ENCODE data around the gene SPR. TPM values are rescaled to one million over a fixed set of nuclear protein-coding genes. Genes with fewer than 3 reads are reported as not detected.

The SPR gene
- total and polyA plus RNA-seq, 9 of the 15 experiments (the other 6 are each of a cell fraction or from before 2014, with no cell fraction given) = 7.7 to 38.3 (median 26.3) TPM

DNA sequence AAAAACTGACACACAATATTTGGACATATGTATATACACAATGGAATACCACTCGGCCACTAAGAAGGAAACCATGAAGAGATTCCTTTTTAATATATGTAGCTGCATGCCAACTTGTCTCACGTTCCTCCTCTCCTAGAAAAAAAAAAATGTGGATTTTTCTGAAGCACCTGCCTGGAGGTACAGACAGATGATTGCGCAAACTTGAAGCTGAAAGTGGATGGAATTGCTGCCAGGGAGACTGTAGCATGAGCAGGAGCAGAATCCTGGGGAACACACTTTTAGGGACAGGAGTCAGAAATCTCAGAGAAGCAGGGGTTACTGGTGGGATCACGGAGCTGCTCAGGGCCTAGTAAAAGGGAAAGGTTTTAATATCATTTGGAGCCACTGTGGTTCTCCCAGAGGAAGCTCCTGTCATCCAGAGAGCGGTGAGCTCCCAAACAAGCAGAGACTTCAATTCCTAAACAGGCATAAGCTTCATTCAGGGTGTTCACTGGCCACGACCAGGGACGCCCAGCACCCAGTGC lies 640 bp upstream of the SPR start:
- no peak for FAIRE-seq
- Histone ChIP-seq H3K4me1 (replicated peaks in 1 of 2; ENCODE audit: control insufficient read depth in 2 of 2, insufficient read depth in 2 of 2, low read length in 2 of 2) (peaks cover 9 to 15% of the 10 kb centered on the region in 2 experiments; a peak in 4 of 5 replicates), H2AFZ (ENCODE audit: low read depth, low read length) (peak overlapping the region; percentile 98), H3K79me2 (ENCODE audit: control insufficient read depth, insufficient read depth, low read length) (peaks cover 5% of the 10 kb centered on the region; the same call in 2 of the 3 replicates), H3K9me1 (ENCODE audit: control insufficient read depth, insufficient read depth, low read length) (no peaks in the 10 kb centered on the region), H4K20me1 (replicated peaks; ENCODE audit: control insufficient read depth, insufficient read depth, low read length) (peaks cover 12% of the 10 kb centered on the region; the same call in 1 of the 2 replicates), H3K9ac (ENCODE audit: insufficient read depth in 1 of 2, low read depth in 2 of 2, low read length in 2 of 2) (peak overlapping the region; percentile 74 to 92), H3K27me3 (ENCODE audit: control insufficient read depth in 2 of 2, insufficient read depth in 2 of 2, low read length in 2 of 2) (0 out of 5 replicates have a peak, but pooled peaks cover 3 to 5% of the 10 kb centered on the region in 2 experiments), H3K36me3 (ENCODE audit: control insufficient read depth, insufficient read depth, low read length) (peaks cover 17% of the 10 kb centered on the region; the same call in 2 of the 3 replicates), H3K9me3 (replicated peaks; ENCODE audit: control insufficient read depth, insufficient read depth, low read depth, low read length) (no peaks in the 10 kb centered on the region), H3K4me2 (ENCODE audit: insufficient read depth, low read length) (peak overlapping the region; percentile 87), H3K27ac (ENCODE audit: extremely low read depth, low read depth, low read length) (no peak overlapping the region), H3K4me3 (peak overlapping the region; percentile 85)
- ChIA-PET POLR2A (interaction anchor here (0.7 to 1.7 kb wide), 5 partner anchors 10 to 291 kb away, joined by 3 to 6 read pairs (median 3); no protein-coding TSS in a partner anchor), CTCF (ENCODE audit: low intra/inter-chr PET ratio) (interaction anchor here (2.6 kb wide), 1 partner anchor 116 kb away, joined by 10 read pairs; no protein-coding TSS in a partner anchor)
- no peak for DNase-seq (ENCODE audit: extremely low read depth in 1 of 4, low spot score in 3 of 4)
- no TSS peak for BruUV-seq (replicated peaks)
- in situ Hi-C loops (cut with MboI) (no loop called here), intact Hi-C loops (cut with micrococcal nuclease) (loop anchor here (1.0 kb wide), 1 partner anchor 115 kb away; no protein-coding TSS in a partner anchor)
- no peak for ATAC-seq
- WGBS (ENCODE audit: insufficient coverage, low coverage, missing lambda C conversion rate) = 30% methylated on average over 7 of the region's 7 CpGs
- TF ChIP-seq, protein P1, sequence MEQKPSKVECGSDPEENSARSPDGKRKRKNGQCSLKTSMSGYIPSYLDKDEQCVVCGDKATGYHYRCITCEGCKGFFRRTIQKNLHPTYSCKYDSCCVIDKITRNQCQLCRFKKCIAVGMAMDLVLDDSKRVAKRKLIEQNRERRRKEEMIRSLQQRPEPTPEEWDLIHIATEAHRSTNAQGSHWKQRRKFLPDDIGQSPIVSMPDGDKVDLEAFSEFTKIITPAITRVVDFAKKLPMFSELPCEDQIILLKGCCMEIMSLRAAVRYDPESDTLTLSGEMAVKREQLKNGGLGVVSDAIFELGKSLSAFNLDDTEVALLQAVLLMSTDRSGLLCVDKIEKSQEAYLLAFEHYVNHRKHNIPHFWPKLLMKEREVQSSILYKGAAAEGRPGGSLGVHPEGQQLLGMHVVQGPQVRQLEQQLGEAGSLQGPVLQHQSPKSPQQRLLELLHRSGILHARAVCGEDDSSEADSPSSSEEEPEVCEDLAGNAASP (IDR thresholded peaks at IDR 0.05) = no peak
- TF ChIP-seq, protein P2, sequence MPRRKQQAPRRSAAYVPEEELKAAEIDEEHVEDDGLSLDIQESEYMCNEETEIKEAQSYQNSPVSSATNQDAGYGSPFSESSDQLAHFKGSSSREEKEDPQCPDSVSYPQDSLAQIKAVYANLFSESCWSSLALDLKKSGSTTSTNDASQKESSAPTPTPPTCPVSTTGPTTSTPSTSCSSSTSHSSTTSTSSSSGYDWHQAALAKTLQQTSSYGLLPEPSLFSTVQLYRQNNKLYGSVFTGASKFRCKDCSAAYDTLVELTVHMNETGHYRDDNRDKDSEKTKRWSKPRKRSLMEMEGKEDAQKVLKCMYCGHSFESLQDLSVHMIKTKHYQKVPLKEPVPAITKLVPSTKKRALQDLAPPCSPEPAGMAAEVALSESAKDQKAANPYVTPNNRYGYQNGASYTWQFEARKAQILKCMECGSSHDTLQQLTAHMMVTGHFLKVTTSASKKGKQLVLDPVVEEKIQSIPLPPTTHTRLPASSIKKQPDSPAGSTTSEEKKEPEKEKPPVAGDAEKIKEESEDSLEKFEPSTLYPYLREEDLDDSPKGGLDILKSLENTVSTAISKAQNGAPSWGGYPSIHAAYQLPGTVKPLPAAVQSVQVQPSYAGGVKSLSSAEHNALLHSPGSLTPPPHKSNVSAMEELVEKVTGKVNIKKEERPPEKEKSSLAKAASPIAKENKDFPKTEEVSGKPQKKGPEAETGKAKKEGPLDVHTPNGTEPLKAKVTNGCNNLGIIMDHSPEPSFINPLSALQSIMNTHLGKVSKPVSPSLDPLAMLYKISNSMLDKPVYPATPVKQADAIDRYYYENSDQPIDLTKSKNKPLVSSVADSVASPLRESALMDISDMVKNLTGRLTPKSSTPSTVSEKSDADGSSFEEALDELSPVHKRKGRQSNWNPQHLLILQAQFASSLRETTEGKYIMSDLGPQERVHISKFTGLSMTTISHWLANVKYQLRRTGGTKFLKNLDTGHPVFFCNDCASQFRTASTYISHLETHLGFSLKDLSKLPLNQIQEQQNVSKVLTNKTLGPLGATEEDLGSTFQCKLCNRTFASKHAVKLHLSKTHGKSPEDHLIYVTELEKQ (CRISPR knock-in tag; IDR thresholded peaks at IDR 0.05) = no peak
- TF ChIP-seq, protein P3, sequence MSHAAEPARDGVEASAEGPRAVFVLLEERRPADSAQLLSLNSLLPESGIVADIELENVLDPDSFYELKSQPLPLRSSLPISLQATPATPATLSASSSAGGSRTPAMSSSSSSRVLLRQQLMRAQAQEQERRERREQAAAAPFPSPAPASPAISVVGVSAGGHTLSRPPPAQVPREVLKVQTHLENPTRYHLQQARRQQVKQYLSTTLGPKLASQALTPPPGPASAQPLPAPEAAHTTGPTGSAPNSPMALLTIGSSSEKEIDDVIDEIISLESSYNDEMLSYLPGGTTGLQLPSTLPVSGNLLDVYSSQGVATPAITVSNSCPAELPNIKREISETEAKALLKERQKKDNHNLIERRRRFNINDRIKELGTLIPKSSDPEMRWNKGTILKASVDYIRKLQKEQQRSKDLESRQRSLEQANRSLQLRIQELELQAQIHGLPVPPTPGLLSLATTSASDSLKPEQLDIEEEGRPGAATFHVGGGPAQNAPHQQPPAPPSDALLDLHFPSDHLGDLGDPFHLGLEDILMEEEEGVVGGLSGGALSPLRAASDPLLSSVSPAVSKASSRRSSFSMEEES (CRISPR knock-in tag; IDR thresholded peaks at IDR 0.05) = no peak
- TF ChIP-seq NFRKB (IDR thresholded peaks at IDR 0.05; ENCODE audit: low read depth) (no peak), TBP (optimal IDR thresholded peaks at IDR 0.05; ENCODE audit: low read depth, low read length) (no peak), ZEB2 (IDR thresholded peaks at IDR 0.05) (no peak), ZNF785 (CRISPR knock-in tag; IDR thresholded peaks at IDR 0.05) (no peak), FUS (optimal IDR thresholded peaks at IDR 0.05; ENCODE audit: low read depth, low read length) (no peak), CEBPG (CRISPR knock-in tag; IDR thresholded peaks at IDR 0.05) (no peak), CEBPG (tag; conservative IDR thresholded peaks at IDR 0.05 in 1 of 2, IDR thresholded peaks at IDR 0.05 in 1 of 2) (peak; percentile 59 to 68), GTF2E2 (tag; IDR thresholded peaks at IDR 0.05) (no peak), CEBPB (tag; IDR thresholded peaks at IDR 0.05) (peak; percentile 91), GATA2 (CRISPR knock-in tag; IDR thresholded peaks at IDR 0.05) (no peak)

All from K562 (cell line).